ENCODE measurements around the gene TMEM178B.
"Not testable (repeated sequence)": the region's sequence is repeated elsewhere in the genome, so short reads cannot be mapped to it uniquely, and the experiment has no call there.

Gene TMEM178B

GRCh38 chr7:141074997-141075396, 1.1 kb downstream of the TMEM178B start:
- DNase-seq, result no peak

GRCh38 chr7:141076377-141076776, 2.5 kb downstream of the TMEM178B start:
- no peak for DNase-seq

GRCh38 chr7:141079219-141079618, 5.4 kb downstream of the TMEM178B start:
- no peak for DNase-seq

GRCh38 chr7:141089490-141089889, 15.6 kb downstream of the TMEM178B start:
- DNase-seq, result not testable (repeated sequence)

- no peak for DNase-seq
Observed at GRCh38 chr7:141094336-141095070, 20.6 kb downstream of the TMEM178B start.

- DNase-seq, result peak in 1 of 2 donors; percentile 2
Observed at GRCh38 chr7:141097430-141097829, 23.6 kb downstream of the TMEM178B start.

GRCh38 chr7:141102436-141102835, 28.6 kb downstream of the TMEM178B start:
- no peak for DNase-seq

- DNase-seq, result no peak
Observed at GRCh38 chr7:141103847-141104429, 30.1 kb downstream of the TMEM178B start.

GRCh38 chr7:141113131-141113530, 39.3 kb downstream of the TMEM178B start:
- no peak for DNase-seq

- no peak for DNase-seq
Observed at GRCh38 chr7:141114029-141114664, 40.3 kb downstream of the TMEM178B start.

GRCh38 chr7:141115965-141116364, 42.1 kb downstream of the TMEM178B start:
- no peak for DNase-seq

GRCh38 chr7:141116661-141117060, 42.8 kb downstream of the TMEM178B start:
- not testable (repeated sequence) for DNase-seq

- no peak for DNase-seq
Observed at GRCh38 chr7:141118767-141119166, 44.9 kb downstream of the TMEM178B start.

GRCh38 chr7:141119187-141119586, 45.3 kb downstream of the TMEM178B start:
- no peak for DNase-seq

GRCh38 chr7:141122736-141123135, 48.9 kb downstream of the TMEM178B start:
- no peak for DNase-seq

- DNase-seq, result no peak
Observed at GRCh38 chr7:141123522-141123921, 49.7 kb downstream of the TMEM178B start.

GRCh38 chr7:141126107-141126506, 52.2 kb downstream of the TMEM178B start:
- DNase-seq, result no peak

- no peak for DNase-seq
Observed at GRCh38 chr7:141128506-141128905, 54.6 kb downstream of the TMEM178B start.

- no peak for DNase-seq
Observed at GRCh38 chr7:141128931-141129330, 55.1 kb downstream of the TMEM178B start.

GRCh38 chr7:141132671-141133070, 58.8 kb downstream of the TMEM178B start:
- no peak for DNase-seq

- DNase-seq, result no peak
Observed at GRCh38 chr7:141133646-141134045, 59.8 kb downstream of the TMEM178B start.

- no peak for DNase-seq
Observed at GRCh38 chr7:141142058-141142457, 68.2 kb downstream of the TMEM178B start.

- DNase-seq, result no peak
Observed at GRCh38 chr7:141144921-141145629, 71.2 kb downstream of the TMEM178B start.

- no peak for DNase-seq
Observed at GRCh38 chr7:141145630-141145982, 71.7 kb downstream of the TMEM178B start.

Data from inflammatory macrophage treated with lipopolysaccharide for 1 hour (primary cell).